ENCODE data around the gene TRPM5. TPM values are rescaled to one million over a fixed set of nuclear protein-coding genes. Genes with fewer than 3 reads are reported as not detected.

Gene TRPM5
- total RNA-seq, 4 donors from 2014 or later: not detected

GRCh38 chr11:2404735-2405196 is 39.5 kb downstream of the TRPM5 start:
- no peaks in the 10 kb centered on the region for H3K9me3 ChIP-seq
- peaks cover 16 to 26% (median 24%) of the 10 kb centered on the region in 4 donors for H3K36me3 ChIP-seq
- peaks cover 0 to under 1% (median 0%) of the 10 kb centered on the region in 4 donors for H3K27me3 ChIP-seq
- WGBS: 73% methylated on average over 9 of the region's 12 CpGs
- no peak overlapping the region for H3K27ac ChIP-seq (replicated peaks in 1 of 4)
- peaks cover 15 to 22% (median 18%) of the 10 kb centered on the region in 4 donors for H3K4me1 ChIP-seq
- no peak overlapping the region for H3K4me3 ChIP-seq
- TF ChIP-seq CTCF (IDR thresholded peaks at IDR 0.05) (no peak), POLR2AphosphoS5 (IDR thresholded peaks at IDR 0.05) (no peak), POLR2A (IDR thresholded peaks at IDR 0.05; ENCODE audit: low read depth) (no peak), EP300 (IDR thresholded peaks at IDR 0.05) (no peak)
- intact Hi-C loops (cut with DNase I): no loop called here
- DNase-seq (ENCODE audit: extremely low spot score): no peak

GRCh38 chr11:2402890-2403645 is 41.2 kb downstream of the TRPM5 start:
- Histone ChIP-seq H3K36me3 (peaks cover 16 to 37% (median 32%) of the 10 kb centered on the region in 4 donors), H3K4me1 (peaks cover 25 to 39% (median 31%) of the 10 kb centered on the region in 4 donors), H3K4me3 (no peak overlapping the region), H3K27me3 (no peaks in the 10 kb centered on the region), H3K9me3 (no peaks in the 10 kb centered on the region), H3K27ac (replicated peaks in 1 of 4) (no peak overlapping the region)
- 85% methylated on average over 14 of the region's 31 CpGs for WGBS
- intact Hi-C loops (cut with DNase I): no loop called here
- TF ChIP-seq EP300 (IDR thresholded peaks at IDR 0.05) (no peak), POLR2A (IDR thresholded peaks at IDR 0.05; ENCODE audit: low read depth) (no peak), POLR2AphosphoS5 (IDR thresholded peaks at IDR 0.05) (no peak), CTCF (IDR thresholded peaks at IDR 0.05) (no peak)
- no peak for DNase-seq (ENCODE audit: extremely low spot score)

- intact Hi-C loops (cut with DNase I): no loop called here
- no peak for TF ChIP-seq EP300 (IDR thresholded peaks at IDR 0.05)
- TF ChIP-seq POLR2A (IDR thresholded peaks at IDR 0.05; ENCODE audit: low read depth): no peak
- no peak for TF ChIP-seq POLR2AphosphoS5 (IDR thresholded peaks at IDR 0.05)
- no peak for TF ChIP-seq CTCF (IDR thresholded peaks at IDR 0.05)
Observed at GRCh38 chr11:2402106-2402505, 42.2 kb downstream of the TRPM5 start.

GRCh38 chr11:2401436-2401984 is 42.8 kb downstream of the TRPM5 start:
- no peak for DNase-seq (ENCODE audit: extremely low spot score)
- H3K4me3 ChIP-seq: peak overlapping the region; percentile 72 to 86 (median 86)
- H3K4me1 ChIP-seq: peaks cover 25 to 39% (median 31%) of the 10 kb centered on the region in 4 donors
- no peak for TF ChIP-seq CTCF (IDR thresholded peaks at IDR 0.05)
- TF ChIP-seq EP300 (IDR thresholded peaks at IDR 0.05): no peak
- no peak for TF ChIP-seq POLR2AphosphoS5 (IDR thresholded peaks at IDR 0.05)
- TF ChIP-seq POLR2A (IDR thresholded peaks at IDR 0.05; ENCODE audit: low read depth): no peak
- H3K9me3 ChIP-seq: no peaks in the 10 kb centered on the region
- H3K36me3 ChIP-seq: peaks cover 24 to 53% (median 47%) of the 10 kb centered on the region in 4 donors
- 40% methylated on average over 12 of the region's 12 CpGs for WGBS
- intact Hi-C loops (cut with DNase I): no loop called here
- H3K27me3 ChIP-seq: no peaks in the 10 kb centered on the region
- peak overlapping the region; percentile 91 to 94 (median 93) for H3K27ac ChIP-seq (replicated peaks in 1 of 4)

More at GRCh38 chr11:2402106-2402505, 42.2 kb downstream of the TRPM5 start:
- no peaks in the 10 kb centered on the region for H3K27me3 ChIP-seq
- peaks cover 25 to 39% (median 31%) of the 10 kb centered on the region in 4 donors for H3K4me1 ChIP-seq
- peaks cover 18 to 47% (median 41%) of the 10 kb centered on the region in 4 donors for H3K36me3 ChIP-seq
- no peak for DNase-seq (ENCODE audit: extremely low spot score)
- WGBS: 82% methylated on average over 10 of the region's 13 CpGs
- H3K27ac ChIP-seq (replicated peaks in 1 of 4): peak overlapping the region in 1 of 4 donors; percentile 93
- H3K9me3 ChIP-seq: no peaks in the 10 kb centered on the region
- peak overlapping the region in 1 of 4 donors; percentile 85 for H3K4me3 ChIP-seq

Measured in esophagus muscularis mucosa (tissue), 4 donors.